CMK (cell line): Measurements from ENCODE around the gene FAM89B.
A peak's percentile ranks its signal among the peaks of the same experiment; 100 is the strongest.
"Not testable (repeated sequence)": the region's sequence is repeated elsewhere in the genome, so short reads cannot be mapped to it uniquely, and the experiment has no call there.

ENCODE experiments used
- DNase-seq: peaks from one replicate; pipeline ENCODE4 v3.0.0-alpha.2; 2010; ENCODE audit warnings: low read depth

FAM89B gene

GRCh38 chr11:65572356-65573051 is at the start of gene FAM89B:
Gene FAM89B (plus strand): TSS chr11:65572538. CDS start chr11:65572670, 132 bp downstream.
- no peak for DNase-seq

- DNase-seq = peak; percentile 75
Measured at GRCh38 chr11:65522718-65523630, 49.4 kb upstream of the FAM89B start.

- DNase-seq = not testable (repeated sequence)
Measured at GRCh38 chr11:65523631-65523968, 48.7 kb upstream of the FAM89B start.

- no peak for DNase-seq
Measured at GRCh38 chr11:65524014-65524740, 48.2 kb upstream of the FAM89B start.

GRCh38 chr11:65524741-65525545 is 47.4 kb upstream of the FAM89B start, which contains the start of gene SCYL1:
Gene SCYL1 (plus strand): TSS chr11:65525083. CDS start chr11:65525154, 71 bp downstream.
- DNase-seq = peak; percentile 73

GRCh38 chr11:65525546-65526480 is 46.5 kb upstream of the FAM89B start:
- no peak for DNase-seq

- no peak for DNase-seq
Measured at GRCh38 chr11:65526744-65527143, 45.6 kb upstream of the FAM89B start.

- no peak for DNase-seq
Measured at GRCh38 chr11:65528819-65529350, 43.5 kb upstream of the FAM89B start.

GRCh38 chr11:65529475-65530156 is 42.7 kb upstream of the FAM89B start:
- no peak for DNase-seq

GRCh38 chr11:65530157-65530496 is 42.2 kb upstream of the FAM89B start:
- no peak for DNase-seq

GRCh38 chr11:65532388-65533064 is 39.8 kb upstream of the FAM89B start:
- no peak for DNase-seq

- no peak for DNase-seq
Measured at GRCh38 chr11:65535102-65535501, 37.2 kb upstream of the FAM89B start.

GRCh38 chr11:65536412-65537295 is 35.7 kb upstream of the FAM89B start:
- DNase-seq = no peak

- no peak for DNase-seq
Measured at GRCh38 chr11:65537296-65537597, 35.1 kb upstream of the FAM89B start.

- no peak for DNase-seq
Measured at GRCh38 chr11:65537620-65538231, 34.6 kb upstream of the FAM89B start.

GRCh38 chr11:65538232-65538914 is 34.0 kb upstream of the FAM89B start:
- DNase-seq = no peak
